ENCODE data around the gene CABLES1. TPM values are rescaled to one million over a fixed set of nuclear protein-coding genes. Genes with fewer than 3 reads are reported as not detected.

The CABLES1 gene
- total and polyA plus RNA-seq, 2 of the 4 experiments (the other 2 are of a cell fraction): 4.7 to 5.7 TPM

DNA sequence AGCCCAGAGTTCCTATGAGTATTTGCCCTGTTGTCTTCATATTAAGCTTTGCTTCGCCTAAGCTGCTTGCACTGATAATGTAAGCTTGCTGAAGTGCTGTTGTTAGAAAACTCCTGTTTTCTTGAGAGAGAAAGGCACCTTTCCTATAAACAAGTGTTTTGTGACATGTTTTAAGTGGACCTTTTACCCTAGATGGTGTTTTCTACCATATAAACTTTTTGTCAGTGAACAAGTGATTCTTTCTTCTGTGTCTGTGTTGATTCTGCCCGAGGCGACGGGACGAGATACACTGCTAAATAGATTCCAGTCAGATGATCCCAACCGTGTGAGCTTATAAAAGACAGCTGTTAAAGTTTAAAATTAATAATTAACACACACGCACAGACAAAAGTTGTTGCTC, 24.1 kb downstream of the CABLES1 start:
- no peak overlapping the region for H3K23ac ChIP-seq (ENCODE audit: low read depth, low read length)
- no peak overlapping the region for H2BK5ac ChIP-seq (ENCODE audit: low read depth, low read length, poor library complexity, severe bottlenecking)
- H3K4me1 ChIP-seq (ENCODE audit: control insufficient read depth, insufficient read depth, low read length): peaks cover 9% of the 10 kb centered on the region
- in situ Hi-C loops (cut with MboI; ENCODE audit: low sequenced_read_pairs): no loop called here
- ChIA-PET CTCF (no interaction called here), POLR2A (ENCODE audit: unreplicated experiment) (no interaction called here)
- H3K4me3 ChIP-seq (ENCODE audit: insufficient read depth, low read depth, low read length): no peak overlapping the region
- H2BK120ac ChIP-seq (ENCODE audit: low read depth, low read length): no peak overlapping the region
- no peak overlapping the region for H2AK5ac ChIP-seq (ENCODE audit: low read depth, low read length)
- H3K18ac ChIP-seq (ENCODE audit: low read depth, low read length): no peak overlapping the region
- H4K91ac ChIP-seq (ENCODE audit: insufficient read depth, low read depth, low read length): no peak overlapping the region
- peaks cover 3% of the 10 kb centered on the region; the same call in 1 of the 2 replicates for H3K36me3 ChIP-seq (ENCODE audit: control insufficient read depth, insufficient read depth, low read length)
- WGBS, 2 experiments (ENCODE audit: extremely low coverage in 2 of 2, insufficient read length in 1 of 2): no CpG with 5 or more reads among the region's 7 CpGs
- H2BK20ac ChIP-seq (ENCODE audit: low read depth, low read length): no peak overlapping the region
- no peak overlapping the region for H3K4ac ChIP-seq (ENCODE audit: low read depth, low read length)
- intact Hi-C loops (cut with micrococcal nuclease): no loop called here
- no peak overlapping the region for H4K5ac ChIP-seq (ENCODE audit: low read depth, low read length)
- TF ChIP-seq, protein P1, sequence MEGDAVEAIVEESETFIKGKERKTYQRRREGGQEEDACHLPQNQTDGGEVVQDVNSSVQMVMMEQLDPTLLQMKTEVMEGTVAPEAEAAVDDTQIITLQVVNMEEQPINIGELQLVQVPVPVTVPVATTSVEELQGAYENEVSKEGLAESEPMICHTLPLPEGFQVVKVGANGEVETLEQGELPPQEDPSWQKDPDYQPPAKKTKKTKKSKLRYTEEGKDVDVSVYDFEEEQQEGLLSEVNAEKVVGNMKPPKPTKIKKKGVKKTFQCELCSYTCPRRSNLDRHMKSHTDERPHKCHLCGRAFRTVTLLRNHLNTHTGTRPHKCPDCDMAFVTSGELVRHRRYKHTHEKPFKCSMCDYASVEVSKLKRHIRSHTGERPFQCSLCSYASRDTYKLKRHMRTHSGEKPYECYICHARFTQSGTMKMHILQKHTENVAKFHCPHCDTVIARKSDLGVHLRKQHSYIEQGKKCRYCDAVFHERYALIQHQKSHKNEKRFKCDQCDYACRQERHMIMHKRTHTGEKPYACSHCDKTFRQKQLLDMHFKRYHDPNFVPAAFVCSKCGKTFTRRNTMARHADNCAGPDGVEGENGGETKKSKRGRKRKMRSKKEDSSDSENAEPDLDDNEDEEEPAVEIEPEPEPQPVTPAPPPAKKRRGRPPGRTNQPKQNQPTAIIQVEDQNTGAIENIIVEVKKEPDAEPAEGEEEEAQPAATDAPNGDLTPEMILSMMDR (conservative IDR thresholded peaks at IDR 0.05; ENCODE audit: low read depth, low read length): no peak
- TF ChIP-seq, protein P2, sequence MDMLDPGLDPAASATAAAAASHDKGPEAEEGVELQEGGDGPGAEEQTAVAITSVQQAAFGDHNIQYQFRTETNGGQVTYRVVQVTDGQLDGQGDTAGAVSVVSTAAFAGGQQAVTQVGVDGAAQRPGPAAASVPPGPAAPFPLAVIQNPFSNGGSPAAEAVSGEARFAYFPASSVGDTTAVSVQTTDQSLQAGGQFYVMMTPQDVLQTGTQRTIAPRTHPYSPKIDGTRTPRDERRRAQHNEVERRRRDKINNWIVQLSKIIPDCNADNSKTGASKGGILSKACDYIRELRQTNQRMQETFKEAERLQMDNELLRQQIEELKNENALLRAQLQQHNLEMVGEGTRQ (IDR thresholded peaks at IDR 0.05; ENCODE audit: low read depth, low read length): no peak
- no peak for TF ChIP-seq SMC3 (IDR thresholded peaks at IDR 0.05; ENCODE audit: low read depth, low read length)
- TF ChIP-seq CHD1 (IDR thresholded peaks at IDR 0.05; ENCODE audit: low read depth, low read length): no peak
- no peak for TF ChIP-seq RAD21 (IDR thresholded peaks at IDR 0.05; ENCODE audit: low read length)
- TF ChIP-seq MXI1 (IDR thresholded peaks at IDR 0.05; ENCODE audit: borderline replicate concordance, low read depth, low read length): no peak
- TF ChIP-seq RFX5 (IDR thresholded peaks at IDR 0.05; ENCODE audit: low read depth, low read length): no peak
- TF ChIP-seq RCOR1 (IDR thresholded peaks at IDR 0.05; ENCODE audit: insufficient replicate concordance, low read length): no peak
- TF ChIP-seq, protein P3, sequence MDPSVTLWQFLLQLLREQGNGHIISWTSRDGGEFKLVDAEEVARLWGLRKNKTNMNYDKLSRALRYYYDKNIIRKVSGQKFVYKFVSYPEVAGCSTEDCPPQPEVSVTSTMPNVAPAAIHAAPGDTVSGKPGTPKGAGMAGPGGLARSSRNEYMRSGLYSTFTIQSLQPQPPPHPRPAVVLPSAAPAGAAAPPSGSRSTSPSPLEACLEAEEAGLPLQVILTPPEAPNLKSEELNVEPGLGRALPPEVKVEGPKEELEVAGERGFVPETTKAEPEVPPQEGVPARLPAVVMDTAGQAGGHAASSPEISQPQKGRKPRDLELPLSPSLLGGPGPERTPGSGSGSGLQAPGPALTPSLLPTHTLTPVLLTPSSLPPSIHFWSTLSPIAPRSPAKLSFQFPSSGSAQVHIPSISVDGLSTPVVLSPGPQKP (IDR thresholded peaks at IDR 0.05; ENCODE audit: borderline replicate concordance, low read depth, low read length): no peak
- no peak for TF ChIP-seq NFE2L2 (IDR thresholded peaks at IDR 0.05; ENCODE audit: low read depth, low read length)
- TF ChIP-seq FOS (IDR thresholded peaks at IDR 0.05; ENCODE audit: low read depth, low read length): no peak
- TF ChIP-seq MAFK (IDR thresholded peaks at IDR 0.05; ENCODE audit: low read depth, low read length): no peak
- TF ChIP-seq CEBPB (IDR thresholded peaks at IDR 0.05; ENCODE audit: low read depth, low read length): no peak
- TF ChIP-seq POLR2A (IDR thresholded peaks at IDR 0.05; ENCODE audit: low read depth, low read length): no peak
- TF ChIP-seq BHLHE40 (IDR thresholded peaks at IDR 0.05; ENCODE audit: low read depth, low read length): no peak
- no peak for TF ChIP-seq MAZ (IDR thresholded peaks at IDR 0.05; ENCODE audit: borderline replicate concordance, low read depth, low read length)
- BruUV-seq (replicated peaks): no TSS peak
- no peak overlapping the region for H2BK15ac ChIP-seq (ENCODE audit: low read depth, low read length)
- peaks cover 70% of the 10 kb centered on the region for H4K20me1 ChIP-seq (ENCODE audit: insufficient read depth, low read length)
- H2AFZ ChIP-seq (replicated peaks; ENCODE audit: low read length, poor library complexity): no peak overlapping the region
- DNase-seq: no peak
- H4K8ac ChIP-seq (ENCODE audit: low read depth in 2 of 2, low read length in 2 of 2): no peak overlapping the region
- no peak overlapping the region for H3K9ac ChIP-seq (ENCODE audit: low read depth, low read length)
- peaks cover 13% of the 10 kb centered on the region for H3K9me1 ChIP-seq (ENCODE audit: insufficient read depth, low read length)
- no peak overlapping the region for H3K27ac ChIP-seq (ENCODE audit: insufficient read depth, low read length)
- H2AK9ac ChIP-seq (replicated peaks; ENCODE audit: low read depth, low read length, poor library complexity): no peak overlapping the region
- no peak overlapping the region for H3K4me2 ChIP-seq (ENCODE audit: low read depth, low read length)
- dilution Hi-C loops (cut with HindIII; ENCODE audit: low sequenced_read_pairs, unreplicated experiment): no loop called here
- no peak overlapping the region for H3K56ac ChIP-seq (ENCODE audit: extremely low read depth, insufficient read depth, low read length)
- H3K9me3 ChIP-seq (ENCODE audit: control insufficient read depth, insufficient read depth, low read length): no peaks in the 10 kb centered on the region
- H3K27me3 ChIP-seq (ENCODE audit: control insufficient read depth, insufficient read depth, low read length): no peaks in the 10 kb centered on the region
- no peak overlapping the region for H3K14ac ChIP-seq (replicated peaks; ENCODE audit: low read depth, low read length)
- peaks cover 31 to 86% of the 10 kb centered on the region in 2 experiments for H3K79me1 ChIP-seq (ENCODE audit: low read depth in 1 of 2, low read length in 2 of 2)
- no peak for ATAC-seq (ENCODE audit: low read depth)
